Measurements from ENCODE around the gene MAP1A. TPM values are rescaled to one million over a fixed set of nuclear protein-coding genes. Genes with fewer than 3 reads are reported as not detected.
"Not testable (repeated sequence)": the region's sequence is repeated elsewhere in the genome, so short reads cannot be mapped to it uniquely, and the experiment has no call there.

Gene MAP1A
- total RNA-seq, 1 donor from 2014 or later, result 6.1 TPM

DNA sequence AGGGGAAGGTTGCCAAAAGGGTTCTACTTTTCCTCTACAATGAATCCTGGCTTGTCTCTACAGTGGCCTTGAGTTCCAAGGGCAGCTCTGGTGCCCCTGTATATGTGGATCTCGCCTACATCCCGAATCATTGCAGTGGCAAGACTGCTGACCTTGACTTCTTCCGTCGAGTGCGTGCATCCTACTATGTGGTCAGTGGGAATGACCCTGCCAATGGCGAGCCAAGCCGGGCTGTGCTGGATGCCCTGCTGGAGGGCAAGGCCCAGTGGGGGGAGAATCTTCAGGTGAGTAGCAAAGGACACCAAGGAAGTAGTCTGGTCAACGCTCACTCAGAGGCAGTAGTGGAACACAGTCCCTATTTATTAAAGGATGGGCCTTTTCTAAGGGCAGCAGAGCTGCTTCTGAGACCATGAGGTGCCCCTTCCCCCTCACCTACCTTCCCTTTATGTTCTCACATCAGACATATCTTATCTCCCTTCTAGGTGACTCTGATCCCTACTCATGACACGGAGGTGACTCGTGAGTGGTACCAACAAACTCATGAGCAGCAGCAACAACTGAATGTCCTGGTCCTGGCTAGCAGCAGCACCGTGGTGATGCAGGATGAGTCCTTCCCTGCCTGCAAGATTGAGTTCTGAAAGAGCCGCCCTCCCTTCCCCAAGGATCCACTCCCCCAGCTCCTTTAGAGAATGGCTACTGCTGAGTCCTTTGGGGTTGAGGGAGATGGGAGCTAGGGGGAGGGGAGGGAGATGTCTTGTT lies 12.4 kb downstream of the MAP1A start:
- DNase-seq (ENCODE audit: low read depth), result no peak

DNA sequence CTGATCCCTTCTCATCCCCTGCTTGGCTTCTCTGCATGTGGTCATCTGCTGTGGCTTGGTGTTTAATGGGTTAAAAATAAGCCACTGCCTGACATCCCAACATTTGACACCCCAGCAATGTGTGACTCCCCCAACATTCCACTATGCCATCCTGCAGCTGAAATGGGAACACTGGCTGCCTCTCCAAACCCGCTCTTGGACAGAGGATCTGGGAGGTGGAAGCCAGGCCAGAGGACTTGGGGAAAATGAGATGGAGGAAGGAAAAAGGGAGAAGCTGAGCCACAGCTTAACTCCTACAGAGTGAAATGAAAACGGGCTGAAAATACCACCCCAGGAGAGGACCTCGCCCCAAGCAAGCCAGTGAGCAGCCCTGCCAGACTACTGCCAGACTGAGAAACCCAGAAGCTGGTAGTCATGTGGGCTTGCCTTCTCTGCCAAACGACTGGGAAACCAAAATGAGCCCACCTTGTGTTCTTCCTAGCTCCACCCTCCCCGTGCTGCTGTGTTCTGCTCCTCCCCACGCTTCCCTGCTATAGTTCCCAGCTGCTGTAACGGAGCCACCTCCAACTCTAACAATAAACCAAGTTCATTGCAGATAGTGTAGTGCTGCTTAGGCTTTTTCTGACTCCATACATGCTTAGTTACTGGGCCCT lies 13.7 kb downstream of the MAP1A start:
- DNase-seq (ENCODE audit: low read depth), result no peak

DNA sequence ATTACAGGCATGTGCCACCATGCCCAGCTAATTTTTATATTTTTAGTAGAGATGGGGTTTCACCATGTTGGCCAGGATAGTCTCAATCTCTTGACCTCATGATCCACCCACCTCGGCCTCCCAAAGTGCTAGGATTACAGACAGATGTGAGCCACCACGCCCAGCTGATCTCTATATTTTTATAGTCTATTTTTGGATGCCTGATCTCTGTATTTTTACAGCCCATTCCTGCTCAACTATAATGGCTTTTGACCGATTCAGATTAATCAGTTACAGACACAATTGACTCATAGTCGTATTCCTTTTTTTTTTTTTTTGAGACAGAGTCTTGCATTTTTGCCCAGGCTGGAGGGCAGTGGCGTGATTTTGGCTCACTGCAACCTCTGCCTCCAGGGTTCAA lies 15.4 kb downstream of the MAP1A start:
- peak; percentile 77 for DNase-seq (ENCODE audit: low read depth)

DNA sequence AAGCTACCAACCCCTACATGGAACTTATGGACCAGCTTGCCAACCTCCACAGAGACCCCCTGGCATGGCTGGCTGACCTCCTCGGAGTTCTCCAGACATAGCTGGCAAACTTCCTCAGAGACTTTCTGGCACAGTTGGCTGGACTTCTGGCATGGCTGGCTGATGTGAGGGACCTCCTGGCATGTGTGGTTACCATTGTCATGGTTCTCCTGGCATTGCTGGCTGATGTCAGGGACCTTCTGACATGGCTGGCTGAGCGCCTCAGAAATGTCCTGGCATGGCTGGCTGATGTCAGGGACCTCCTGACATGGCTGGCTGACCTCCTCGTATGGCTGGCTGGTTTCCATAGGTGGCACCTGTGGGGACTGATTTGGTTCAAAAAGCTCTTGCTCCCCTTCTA lies 17.5 kb downstream of the MAP1A start:
- peak; percentile 28 for DNase-seq (ENCODE audit: low read depth)

DNA sequence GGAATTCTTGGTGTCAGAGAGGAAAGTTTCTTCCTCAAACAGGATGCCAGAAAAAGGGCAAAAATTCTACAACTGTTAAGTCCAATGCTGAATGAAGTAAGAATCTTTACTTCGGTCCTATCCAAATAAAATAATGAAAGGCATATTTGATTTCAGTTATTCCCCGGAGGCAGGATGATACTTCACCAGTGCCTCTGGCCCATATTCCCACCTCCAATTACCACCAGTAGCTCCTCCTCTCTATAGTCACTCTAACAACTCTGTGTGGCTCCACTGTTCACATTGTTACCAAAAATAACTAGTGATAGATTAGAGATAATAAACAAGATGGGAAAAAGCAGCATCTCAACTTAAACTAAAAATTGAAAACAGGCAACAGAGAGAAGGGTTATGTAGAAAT lies 20.7 kb downstream of the MAP1A start:
- DNase-seq (ENCODE audit: low read depth), result no peak

DNA sequence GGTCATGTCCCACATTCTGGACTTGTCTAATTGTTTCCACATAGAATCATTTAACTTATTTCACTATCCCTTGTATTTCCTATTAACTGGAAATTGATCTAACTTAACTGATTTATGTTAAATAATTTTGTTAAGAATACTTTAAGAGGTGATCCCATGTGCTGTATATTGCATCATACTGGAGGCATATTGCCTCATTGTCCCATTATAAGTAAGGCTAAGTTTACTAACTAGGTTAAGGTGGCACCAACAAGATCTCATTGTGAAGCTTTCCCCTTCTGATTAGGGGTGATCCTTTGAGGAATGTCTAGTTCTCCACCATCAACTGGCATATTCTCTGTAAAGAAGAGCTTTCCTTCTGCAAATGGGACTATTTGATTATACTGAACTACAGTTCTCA lies 24.4 kb downstream of the MAP1A start:
- DNase-seq (ENCODE audit: low read depth), result peak; percentile 49

DNA sequence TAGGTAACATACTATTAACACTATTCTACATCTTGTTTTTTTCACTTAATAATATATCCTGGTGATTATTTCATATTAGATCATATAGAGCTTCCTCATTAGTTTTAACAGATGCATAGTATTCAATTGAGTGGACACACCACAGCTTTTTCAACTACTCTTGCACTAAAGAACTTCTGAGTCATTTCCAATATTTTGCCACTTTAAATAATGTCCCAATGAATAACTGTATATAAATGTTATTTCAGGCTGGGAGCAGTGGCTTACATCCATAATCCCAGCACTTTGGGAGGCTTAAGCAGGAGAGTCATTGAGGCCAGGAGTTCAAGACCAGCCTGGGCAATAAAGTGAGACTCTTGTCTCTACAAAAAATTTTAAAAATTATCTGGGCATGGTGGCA lies 26.9 kb downstream of the MAP1A start:
- no peak for DNase-seq (ENCODE audit: low read depth)

DNA sequence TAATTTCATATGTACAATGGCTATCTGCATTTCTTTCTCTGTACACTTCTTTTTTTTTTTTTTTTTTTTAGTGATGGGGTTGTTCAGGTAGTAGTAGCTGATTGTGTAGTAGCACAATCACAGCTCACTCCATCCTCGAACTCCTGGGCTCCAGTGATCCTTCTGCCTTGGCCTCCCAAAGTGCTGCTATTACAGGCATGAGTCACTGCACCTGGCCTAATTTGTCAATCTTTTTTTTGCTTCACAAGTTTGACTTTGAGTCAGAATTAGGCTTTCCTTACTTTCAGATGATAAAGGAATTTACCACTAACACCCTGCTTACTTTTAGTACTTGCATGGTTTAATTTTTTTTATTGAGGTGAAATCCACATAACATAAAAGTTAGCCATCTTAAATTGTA lies 28.0 kb downstream of the MAP1A start:
- DNase-seq (ENCODE audit: low read depth), result no peak

DNA sequence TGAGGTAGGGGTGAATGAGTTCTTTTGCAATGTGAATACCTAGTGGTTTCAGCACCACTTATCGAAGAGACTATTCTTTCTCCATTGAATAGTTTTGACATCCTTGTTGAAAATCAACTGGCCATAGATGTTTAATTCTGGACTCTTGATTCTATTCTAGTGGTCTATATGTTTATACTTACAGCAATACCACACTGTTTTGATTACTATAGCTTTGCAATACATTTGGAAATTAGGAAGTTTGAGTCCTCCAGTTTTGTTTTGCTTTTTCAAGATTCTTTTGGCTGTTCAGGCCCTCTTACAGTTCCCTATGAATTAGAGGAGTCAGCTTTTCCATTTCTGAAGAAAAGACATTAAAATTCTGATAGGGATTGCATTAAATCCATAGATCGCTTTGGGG lies 30.1 kb downstream of the MAP1A start:
- no peak for DNase-seq (ENCODE audit: low read depth)

DNA sequence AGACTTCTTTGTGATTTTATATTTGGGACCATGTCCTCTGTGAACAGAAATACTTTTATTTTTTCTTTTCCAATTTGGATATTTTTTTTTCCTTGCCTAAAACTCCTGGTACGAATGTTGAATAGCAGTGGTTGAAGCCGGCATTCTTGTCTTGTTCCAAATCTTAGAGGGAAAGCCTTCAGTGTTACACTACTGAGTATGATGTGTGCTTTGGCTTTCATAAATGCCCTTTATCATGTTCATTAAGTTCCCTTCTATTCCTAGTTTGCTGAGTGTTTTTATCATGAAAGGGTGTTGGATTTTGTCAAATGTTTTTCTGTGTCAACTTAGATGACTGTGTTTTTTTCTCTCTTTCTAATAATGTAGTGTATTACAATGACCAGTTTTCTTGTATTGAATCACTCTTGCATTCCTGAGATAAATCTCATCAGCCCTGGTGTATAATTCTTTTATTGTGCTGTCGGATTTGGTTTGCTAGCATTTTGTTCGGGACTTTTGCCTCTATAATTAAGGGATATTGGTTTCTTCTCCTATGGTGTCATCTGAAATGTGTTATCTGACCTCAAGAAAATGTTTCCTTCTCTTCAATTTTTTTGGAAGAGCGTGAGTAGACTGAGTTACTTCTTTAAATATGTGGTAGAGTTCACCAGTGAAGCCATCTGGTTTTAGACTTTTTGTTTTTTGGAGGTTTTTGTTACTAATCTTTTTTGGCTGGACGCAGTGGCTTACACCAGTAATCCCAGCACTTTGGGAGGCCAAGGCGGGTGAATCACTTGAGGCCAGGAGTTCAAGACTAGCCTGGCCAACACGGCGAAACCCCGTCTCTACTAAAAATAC lies 33.3 kb downstream of the MAP1A start:
- DNase-seq (ENCODE audit: low read depth), result no peak

DNA sequence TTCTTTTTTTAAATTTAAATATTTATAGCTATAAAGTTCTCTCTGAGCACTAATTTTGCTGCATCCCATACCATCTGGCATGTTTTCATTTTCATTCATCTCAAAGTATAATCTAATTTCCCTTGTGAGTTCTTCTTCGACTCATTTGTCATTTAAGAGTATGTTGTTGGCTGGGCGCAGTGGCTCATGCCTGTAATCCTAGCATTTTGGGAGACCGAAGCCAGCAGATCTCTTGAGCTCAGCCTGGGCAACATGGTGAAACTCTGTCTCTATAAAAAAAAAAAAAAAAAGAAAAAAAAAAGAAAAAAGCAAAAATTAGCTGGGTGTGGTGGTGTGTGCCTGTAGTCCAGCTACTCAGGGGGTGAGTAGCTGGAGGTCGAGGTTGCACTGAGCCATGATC lies 34.8 kb downstream of the MAP1A start:
- DNase-seq (ENCODE audit: low read depth), result no peak

DNA sequence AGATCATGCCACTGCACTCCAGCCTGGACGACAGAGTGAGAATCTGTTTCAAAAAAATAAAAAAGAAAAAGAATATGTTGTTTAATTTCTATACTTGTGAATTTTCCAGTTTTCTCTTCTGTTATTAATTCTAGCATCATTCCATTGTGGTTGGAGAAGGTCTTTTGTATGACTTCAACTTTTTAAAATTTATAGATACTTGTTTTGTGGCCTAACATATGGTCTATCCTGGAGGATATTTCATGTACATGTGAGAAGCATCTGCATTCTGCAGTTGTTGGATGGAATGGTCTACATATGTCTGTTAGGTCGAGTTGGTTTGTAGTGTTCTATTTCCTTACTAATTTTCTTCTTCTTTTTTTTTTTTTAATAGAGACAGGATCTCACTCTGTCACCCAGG lies 35.6 kb downstream of the MAP1A start:
- DNase-seq (ENCODE audit: low read depth), result no peak

DNA sequence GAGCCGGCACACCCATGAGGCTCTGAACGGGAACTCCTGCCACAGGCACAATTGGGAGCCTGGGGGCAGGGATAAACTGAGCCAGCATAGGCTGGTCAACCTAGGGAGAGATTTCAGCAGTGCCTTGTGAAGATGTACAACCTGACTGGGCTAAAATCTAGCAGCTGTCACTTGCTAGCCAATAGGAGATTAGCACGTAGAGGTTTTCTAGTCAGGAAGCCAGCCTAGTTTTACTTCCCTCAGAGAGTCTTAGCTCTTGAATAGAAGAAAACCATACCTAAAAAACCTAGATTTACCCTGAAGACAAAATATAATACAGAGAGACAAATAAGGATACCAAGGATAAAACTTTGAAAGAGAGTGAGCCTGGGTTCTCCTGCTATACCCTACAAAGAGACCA lies 45.3 kb downstream of the MAP1A start:
- DNase-seq (ENCODE audit: low read depth), result not testable (repeated sequence)

DNA sequence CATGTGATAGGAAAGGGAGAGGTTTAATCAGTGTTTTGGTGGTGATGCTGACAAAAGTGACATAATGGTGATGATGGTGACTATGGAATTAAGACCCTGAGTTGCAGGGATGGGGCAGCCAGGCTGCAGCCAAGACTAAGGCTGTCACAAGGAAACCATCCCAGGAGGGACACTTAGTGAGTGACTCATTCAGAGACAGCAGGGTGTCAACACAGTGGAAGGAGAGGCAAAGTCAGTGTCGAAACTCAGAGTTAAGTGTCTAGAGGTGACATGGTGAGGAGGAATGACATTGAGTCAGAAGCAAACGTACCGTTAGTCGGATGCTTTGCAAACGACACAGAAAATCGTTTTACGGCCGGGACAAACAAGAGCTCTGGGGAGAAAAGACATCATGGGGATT lies 46.4 kb downstream of the MAP1A start:
- DNase-seq (ENCODE audit: low read depth), result not testable (repeated sequence)

DNA sequence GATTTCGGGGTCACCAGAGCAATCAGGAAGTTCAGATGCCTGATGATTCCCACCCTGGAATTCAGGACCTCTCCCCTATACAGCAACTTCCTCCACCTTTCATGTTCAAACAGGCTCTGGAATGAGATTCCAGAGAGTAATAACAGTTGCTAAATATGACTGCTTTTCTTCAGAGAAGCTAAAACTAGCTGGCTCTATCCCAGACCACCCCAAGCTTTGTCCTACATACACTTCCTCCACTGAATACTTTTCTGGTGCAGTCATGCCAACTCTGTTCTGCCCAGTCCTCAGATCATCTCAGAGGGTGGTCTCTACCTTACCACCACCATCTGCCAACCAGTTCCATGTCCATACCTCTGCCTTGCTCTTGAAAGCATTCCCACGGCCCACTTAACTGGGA lies 49.2 kb downstream of the MAP1A start:
- DNase-seq (ENCODE audit: low read depth), result not testable (repeated sequence)

DNA sequence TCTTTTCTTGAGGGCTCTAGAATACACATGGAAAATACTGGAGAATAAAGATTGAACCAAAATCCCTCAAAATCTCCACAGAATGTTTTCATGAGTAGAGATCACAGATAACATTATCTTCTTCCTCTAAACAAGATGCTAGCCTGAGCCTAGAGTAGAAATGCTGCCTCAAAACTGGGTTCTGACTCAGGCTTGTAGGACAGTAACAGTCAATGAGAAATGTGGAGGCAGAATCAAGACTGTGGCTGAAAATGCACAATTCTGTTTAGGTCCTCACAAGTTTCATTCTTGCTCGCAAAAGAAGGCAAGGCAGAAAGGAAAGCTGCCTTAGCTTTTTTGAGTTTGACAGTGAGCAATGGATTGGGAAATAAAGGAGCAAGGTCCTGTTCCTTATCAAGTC lies 57.2 kb downstream of the MAP1A start:
- not testable (repeated sequence) for DNase-seq (ENCODE audit: low read depth)

Other genes with a start within 250 kb of the MAP1A start
- not detected in 2 replicates for gene TGM7, start 215.4 kb upstream of the MAP1A start, total RNA-seq
- gene LCMT2, start 187.0 kb upstream of the MAP1A start, total RNA-seq, result 15.1 and 16.6 TPM in 2 replicates
- 32.9 and 35.1 TPM in 2 replicates for gene ZSCAN29, start 146.6 kb upstream of the MAP1A start, total RNA-seq
- gene TUBGCP4, start 146.5 kb upstream of the MAP1A start, total RNA-seq, result 14.2 and 22.4 TPM in 2 replicates
- gene TP53BP1, start 24.5 kb upstream of the MAP1A start, total RNA-seq, result 58.5 and 143 TPM in 2 replicates
- gene PPIP5K1, start 72.6 kb downstream of the MAP1A start, total RNA-seq, result 9.6 and 43.3 TPM in 2 replicates
- 0.10 and 1.9 TPM in 2 replicates for gene CKMT1B, start 76.4 kb downstream of the MAP1A start, total RNA-seq
- gene STRC, start 101.2 kb downstream of the MAP1A start, total RNA-seq, result 0.05 TPM in 1 of 2 replicates, not detected in the other
- gene CATSPER2, start 131.2 kb downstream of the MAP1A start, total RNA-seq, result 0.52 and 0.60 TPM in 2 replicates
- 0.35 TPM in 1 of 2 replicates, not detected in the other for gene CKMT1A, start 176.3 kb downstream of the MAP1A start, total RNA-seq
- gene PDIA3, start 228.8 kb downstream of the MAP1A start, total RNA-seq, result 129 and 275 TPM in 2 replicates

Measured in renal cortical epithelial cell (primary cell).